Measurements from ENCODE around the gene ANXA2. TPM values are rescaled to one million over a fixed set of nuclear protein-coding genes. Genes with fewer than 3 reads are reported as not detected.

The ANXA2 gene
- total RNA-seq, 2 donors from 2014 or later = 58.2 to 89.3 TPM

- H3K27ac Mint-ChIP-seq = no peak overlapping the region
- ATAC-seq (replicated peaks in 1 of 2) (no peak), DNase-seq (no peak)
- peaks cover 8% of the 10 kb centered on the region for H3K27me3 Mint-ChIP-seq (ENCODE audit: low read depth)
- peaks cover 61% of the 10 kb centered on the region for H3K4me1 Mint-ChIP-seq (ENCODE audit: low read depth)
- H3K9me3 Mint-ChIP-seq = no peaks in the 10 kb centered on the region
- H3K4me3 Mint-ChIP-seq = peak overlapping the region in 1 of 2 donors; percentile 57
- H3K36me3 Mint-ChIP-seq (ENCODE audit: insufficient read depth in 2 of 2) = peaks cover 3 to 4% of the 10 kb centered on the region in 2 donors
Measured at GRCh38 chr15:60390871-60391501, 6.8 kb downstream of the ANXA2 start.

- DNase-seq (no peak), ATAC-seq (replicated peaks in 1 of 2) (no peak)
- H3K9me3 Mint-ChIP-seq = no peaks in the 10 kb centered on the region
- H3K36me3 Mint-ChIP-seq (ENCODE audit: insufficient read depth in 2 of 2) = peaks cover 3% of the 10 kb centered on the region in 2 donors
- H3K4me1 Mint-ChIP-seq (ENCODE audit: low read depth) = peaks cover 59% of the 10 kb centered on the region
- H3K4me3 Mint-ChIP-seq = peak overlapping the region in 1 of 2 donors; percentile 53
- H3K27me3 Mint-ChIP-seq (ENCODE audit: low read depth) = peaks cover 7% of the 10 kb centered on the region
- H3K27ac Mint-ChIP-seq = no peak overlapping the region
Measured at GRCh38 chr15:60390231-60390630, 7.6 kb downstream of the ANXA2 start.

DNA sequence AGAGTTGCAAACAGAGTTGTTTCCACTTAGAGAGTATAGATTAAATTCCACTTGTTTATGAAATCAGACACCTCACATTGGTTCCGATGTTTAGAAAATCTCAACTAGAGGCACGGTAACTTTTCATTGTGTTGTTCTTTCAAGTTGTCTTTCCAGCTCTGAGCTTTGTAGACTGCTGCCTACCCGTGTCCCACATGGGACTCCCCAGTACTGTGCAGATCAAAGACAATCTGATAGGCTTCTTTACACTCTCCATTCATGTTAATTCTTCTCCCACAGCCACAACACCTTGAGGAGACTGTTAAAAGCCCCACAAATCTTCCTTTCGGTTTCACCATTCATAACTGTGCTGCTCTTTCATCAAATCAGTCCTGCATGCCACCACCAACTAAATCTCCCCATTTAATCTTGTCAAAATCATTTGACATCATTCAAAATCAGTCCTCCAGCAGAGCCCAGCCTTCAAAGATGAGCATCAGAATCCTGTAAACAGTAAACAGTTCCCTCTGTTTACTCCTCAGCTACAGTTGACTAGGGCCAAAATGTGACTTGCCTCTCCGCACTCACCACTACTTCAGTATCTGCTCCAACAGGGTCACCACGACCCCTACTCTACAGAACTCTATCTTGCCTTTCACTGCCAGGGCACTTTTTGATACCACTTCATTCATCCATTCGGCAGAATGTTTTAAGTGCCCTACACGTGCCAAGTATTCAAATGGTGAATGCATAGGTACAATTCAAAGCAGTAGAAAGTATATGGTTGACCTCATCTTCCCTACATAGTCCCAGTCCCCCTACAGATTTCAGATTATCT lies 8.3 kb downstream of the ANXA2 start:
- H3K4me1 Mint-ChIP-seq (ENCODE audit: low read depth) = peaks cover 57% of the 10 kb centered on the region
- peak overlapping the region; percentile 40 to 53 for H3K4me3 Mint-ChIP-seq
- H3K27ac Mint-ChIP-seq = peak overlapping the region; percentile 0
- H3K36me3 Mint-ChIP-seq (ENCODE audit: insufficient read depth in 2 of 2) = peaks cover 3% of the 10 kb centered on the region in 2 donors
- H3K9me3 Mint-ChIP-seq = no peaks in the 10 kb centered on the region
- DNase-seq = peak; percentile 46 to 58
- peak; percentile 85 to 90 for ATAC-seq (replicated peaks in 1 of 2)
- H3K27me3 Mint-ChIP-seq (ENCODE audit: low read depth) = peaks cover 7% of the 10 kb centered on the region

DNA sequence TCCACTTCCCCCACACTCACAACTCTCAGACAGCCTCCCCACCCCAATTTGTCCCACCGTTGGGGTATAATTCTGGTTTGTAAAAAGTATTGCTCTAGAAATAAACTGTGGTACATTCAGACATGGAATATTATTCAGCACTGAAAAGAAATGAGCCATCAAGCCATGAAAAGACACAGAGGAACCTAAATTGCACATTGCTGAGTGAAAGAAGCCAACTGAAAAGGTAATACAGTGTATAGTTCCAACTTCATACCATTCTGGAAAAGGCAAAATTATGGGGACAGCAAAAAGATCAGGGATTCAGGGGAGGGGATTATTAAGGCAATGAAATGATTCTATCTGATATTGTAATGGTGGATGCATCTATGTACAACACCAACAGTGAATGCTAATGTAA lies 10.5 kb downstream of the ANXA2 start:
- Mint-ChIP-seq H3K36me3 (ENCODE audit: insufficient read depth in 2 of 2) (peaks cover 1 to 3% of the 10 kb centered on the region in 2 donors), H3K4me1 (ENCODE audit: low read depth) (peaks cover 36% of the 10 kb centered on the region), H3K9me3 (no peaks in the 10 kb centered on the region), H3K27ac (no peak overlapping the region), H3K4me3 (no peak overlapping the region), H3K27me3 (ENCODE audit: low read depth) (peaks cover 7% of the 10 kb centered on the region)
- no peak for ATAC-seq (replicated peaks in 1 of 2)
- no peak for DNase-seq

GRCh38 chr15:60386615-60387014 lies 11.2 kb downstream of the ANXA2 start:
- ATAC-seq (replicated peaks in 1 of 2) (no peak), DNase-seq (no peak)
- no peak overlapping the region for H3K27ac Mint-ChIP-seq
- H3K4me3 Mint-ChIP-seq = no peak overlapping the region
- H3K4me1 Mint-ChIP-seq (ENCODE audit: low read depth) = peaks cover 32% of the 10 kb centered on the region
- peaks cover 1 to 3% of the 10 kb centered on the region in 2 donors for H3K36me3 Mint-ChIP-seq (ENCODE audit: insufficient read depth in 2 of 2)
- H3K27me3 Mint-ChIP-seq (ENCODE audit: low read depth) = peaks cover 7% of the 10 kb centered on the region
- no peaks in the 10 kb centered on the region for H3K9me3 Mint-ChIP-seq

GRCh38 chr15:60385620-60386552 lies 11.9 kb downstream of the ANXA2 start:
- Mint-ChIP-seq H3K4me1 (ENCODE audit: low read depth) (peaks cover 25% of the 10 kb centered on the region), H3K4me3 (no peak overlapping the region), H3K36me3 (ENCODE audit: insufficient read depth in 2 of 2) (peaks cover 1 to 3% of the 10 kb centered on the region in 2 donors), H3K27me3 (ENCODE audit: low read depth) (peaks cover 7% of the 10 kb centered on the region), H3K9me3 (no peaks in the 10 kb centered on the region), H3K27ac (no peak overlapping the region)
- no peak for ATAC-seq (replicated peaks in 1 of 2)
- no peak for DNase-seq

DNA sequence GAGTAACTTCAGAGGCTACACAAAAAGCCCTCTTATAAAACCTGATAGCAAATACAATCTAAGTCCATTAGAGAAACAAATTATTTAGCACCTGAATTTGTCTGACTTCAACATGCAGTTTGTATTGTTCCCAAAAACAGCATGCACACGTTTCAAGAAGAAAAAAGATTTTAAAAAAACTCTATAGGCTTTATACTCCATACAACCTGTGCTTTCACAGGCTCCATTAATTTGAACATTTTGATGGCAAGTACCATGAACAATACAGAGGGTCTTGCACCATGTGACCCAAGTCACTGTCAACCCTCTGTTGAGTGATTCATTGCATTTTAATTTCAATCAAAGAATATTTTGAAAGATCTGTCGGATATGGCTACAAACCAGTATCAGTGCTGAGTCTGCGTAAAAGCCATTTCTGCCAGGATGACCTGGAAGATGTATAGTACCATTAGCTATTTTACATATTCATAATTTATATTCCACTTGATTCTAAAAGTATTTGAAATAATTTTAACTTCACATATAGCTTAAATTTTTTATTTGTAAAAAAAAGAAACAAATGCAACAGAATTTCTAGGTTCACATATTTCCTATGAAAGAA lies 13.2 kb downstream of the ANXA2 start:
- ATAC-seq (replicated peaks in 1 of 2) (no peak), DNase-seq (no peak)
- peaks cover 7% of the 10 kb centered on the region for H3K27me3 Mint-ChIP-seq (ENCODE audit: low read depth)
- no peak overlapping the region for H3K27ac Mint-ChIP-seq
- H3K36me3 Mint-ChIP-seq (ENCODE audit: insufficient read depth in 2 of 2) = peaks cover 1 to 3% of the 10 kb centered on the region in 2 donors
- peaks cover 12% of the 10 kb centered on the region for H3K4me1 Mint-ChIP-seq (ENCODE audit: low read depth)
- no peak overlapping the region for H3K4me3 Mint-ChIP-seq
- H3K9me3 Mint-ChIP-seq = no peaks in the 10 kb centered on the region

- Mint-ChIP-seq H3K36me3 (ENCODE audit: insufficient read depth in 2 of 2) (peaks cover 1 to 3% of the 10 kb centered on the region in 2 donors), H3K27me3 (ENCODE audit: low read depth) (peaks cover 7% of the 10 kb centered on the region), H3K4me1 (ENCODE audit: low read depth) (peaks cover 7% of the 10 kb centered on the region), H3K9me3 (no peaks in the 10 kb centered on the region), H3K27ac (no peak overlapping the region), H3K4me3 (no peak overlapping the region)
- ATAC-seq (replicated peaks in 1 of 2) (no peak), DNase-seq (no peak)
Measured at GRCh38 chr15:60384053-60384452, 13.7 kb downstream of the ANXA2 start.

GRCh38 chr15:60382773-60383674 lies 14.8 kb downstream of the ANXA2 start:
- Mint-ChIP-seq H3K9me3 (no peaks in the 10 kb centered on the region), H3K27ac (no peak overlapping the region), H3K27me3 (ENCODE audit: low read depth) (peaks cover 7% of the 10 kb centered on the region), H3K4me1 (ENCODE audit: low read depth) (no peaks in the 10 kb centered on the region), H3K4me3 (no peak overlapping the region), H3K36me3 (ENCODE audit: insufficient read depth in 2 of 2) (peaks cover 1 to 3% of the 10 kb centered on the region in 2 donors)
- no peak for DNase-seq
- no peak for ATAC-seq (replicated peaks in 1 of 2)

DNA sequence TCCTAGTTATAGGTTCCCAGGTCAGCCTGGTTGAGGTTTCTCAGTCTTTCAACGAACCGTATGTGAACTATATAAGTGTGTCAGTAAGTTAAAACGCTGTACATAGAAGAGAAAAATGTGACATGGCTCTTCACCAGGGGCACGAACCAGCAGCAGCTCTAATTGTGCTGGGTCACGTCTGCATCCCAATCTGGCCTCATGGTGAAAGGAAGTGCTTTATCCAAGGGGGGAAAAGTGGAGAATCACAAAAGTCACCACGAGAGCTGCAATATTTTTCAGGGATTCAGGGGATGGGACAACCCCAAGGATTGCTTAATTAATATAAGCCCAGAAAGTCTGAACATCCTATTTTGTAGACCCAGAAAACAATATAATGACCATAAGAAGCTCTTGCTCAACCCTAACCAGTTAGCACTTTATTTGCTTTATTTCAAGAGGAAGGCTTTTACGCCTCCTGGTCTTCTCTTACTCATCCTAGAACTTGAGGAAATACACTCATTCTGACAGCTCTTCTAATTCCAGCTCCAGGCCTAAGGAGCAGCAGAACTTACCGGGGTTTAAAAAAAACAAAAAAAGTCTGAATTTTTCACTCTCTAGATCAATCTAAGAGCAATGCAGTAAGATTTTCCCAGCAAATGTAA lies 16.5 kb downstream of the ANXA2 start:
- no peaks in the 10 kb centered on the region for H3K4me1 Mint-ChIP-seq (ENCODE audit: low read depth)
- H3K27me3 Mint-ChIP-seq (ENCODE audit: low read depth) = no peaks in the 10 kb centered on the region

GRCh38 chr15:60379525-60380274 lies 18.1 kb downstream of the ANXA2 start:
- no peaks in the 10 kb centered on the region for H3K9me3 Mint-ChIP-seq
- ATAC-seq (replicated peaks in 1 of 2) = no peak
- H3K4me1 Mint-ChIP-seq (ENCODE audit: low read depth) = no peaks in the 10 kb centered on the region
- DNase-seq = no peak
- peaks cover 1 to 8% of the 10 kb centered on the region in 2 donors for H3K36me3 Mint-ChIP-seq (ENCODE audit: insufficient read depth in 2 of 2)
- H3K4me3 Mint-ChIP-seq = no peak overlapping the region
- no peaks in the 10 kb centered on the region for H3K27me3 Mint-ChIP-seq (ENCODE audit: low read depth)
- H3K27ac Mint-ChIP-seq = no peak overlapping the region

More for the DNA sequence above, 16.5 kb downstream of the ANXA2 start:
- H3K4me3 Mint-ChIP-seq = no peak overlapping the region
- no peak for DNase-seq
- peaks cover 1% of the 10 kb centered on the region in 2 donors for H3K36me3 Mint-ChIP-seq (ENCODE audit: insufficient read depth in 2 of 2)
- H3K27ac Mint-ChIP-seq = no peak overlapping the region
- no peak for ATAC-seq (replicated peaks in 1 of 2)
- H3K9me3 Mint-ChIP-seq = no peaks in the 10 kb centered on the region

Measured in activated T-cell treated with anti-CD3 and anti-CD28 coated beads, Interleukin-2, amount 50 U/mL, for 72 hours (primary cell).